NCI-H82 treated with DMSO at 0.1 percent for 48 hours (cell line): ENCODE data around the gene ADRA2B.
A peak's percentile ranks its signal among the peaks of the same experiment; 100 is the strongest.
"Not testable (repeated sequence)": the region's sequence is repeated elsewhere in the genome, so short reads cannot be mapped to it uniquely, and the experiment has no call there.

ENCODE experiments used
- DNase-seq: peaks from one replicate; lab custom pipeline; 2025; ENCODE audit not compliant: unreplicated experiment; lab: John Stamatoyannopoulos, UW

Gene ADRA2B

DNA sequence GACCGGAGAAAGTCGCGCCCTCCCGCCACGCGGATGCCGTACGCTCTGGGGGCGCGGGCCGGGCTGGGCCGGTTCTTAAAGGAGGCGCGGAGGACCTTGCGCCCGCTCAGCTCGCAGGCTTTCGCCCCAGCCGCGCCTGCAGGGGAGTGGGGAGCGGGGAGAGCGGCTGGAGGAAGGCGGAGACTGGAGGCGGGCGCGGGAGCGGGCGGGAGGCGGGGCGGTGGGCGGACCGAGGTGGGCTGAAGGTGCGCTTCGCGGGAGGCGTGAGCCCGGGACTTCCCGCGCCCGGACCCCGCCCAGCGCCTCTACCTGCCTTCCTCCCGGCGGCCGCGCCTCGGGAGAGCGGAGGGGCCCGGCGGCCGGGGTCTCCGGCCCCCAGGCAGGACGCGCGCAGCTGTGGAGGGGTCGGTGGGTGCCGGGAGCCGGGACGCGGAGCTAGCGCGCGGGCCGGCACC, at the start of gene ADRA2B:
Gene ADRA2B (minus strand): TSS at position 148 of the 455 bp plus-strand sequence. CDS start 422 bp downstream, outside the sequence.
- peak; percentile 15 for DNase-seq

GRCh38 chr2:96164459-96165184, 48.3 kb upstream of the ADRA2B start:
- no peak for DNase-seq

GRCh38 chr2:96163768-96164429, 47.5 kb upstream of the ADRA2B start:
- no peak for DNase-seq

DNA sequence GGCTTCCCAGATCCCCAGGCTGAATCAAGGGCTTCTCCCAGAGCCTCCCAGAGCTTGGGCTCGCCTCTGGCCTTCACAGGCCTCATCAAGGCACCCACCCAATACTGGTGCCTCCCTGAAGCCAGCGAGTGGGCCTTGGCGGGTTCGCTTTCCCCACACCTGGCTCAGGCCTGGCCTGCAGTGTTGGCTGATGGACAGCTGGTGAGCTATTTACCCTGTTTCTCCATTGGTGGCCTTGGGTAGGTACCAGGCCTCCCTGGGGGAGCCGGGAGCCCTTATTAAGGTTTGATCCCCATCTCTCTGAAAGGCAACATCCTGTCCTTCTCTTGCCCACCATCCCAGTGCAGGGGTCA, 47.0 kb upstream of the ADRA2B start:
- DNase-seq: no peak

DNA sequence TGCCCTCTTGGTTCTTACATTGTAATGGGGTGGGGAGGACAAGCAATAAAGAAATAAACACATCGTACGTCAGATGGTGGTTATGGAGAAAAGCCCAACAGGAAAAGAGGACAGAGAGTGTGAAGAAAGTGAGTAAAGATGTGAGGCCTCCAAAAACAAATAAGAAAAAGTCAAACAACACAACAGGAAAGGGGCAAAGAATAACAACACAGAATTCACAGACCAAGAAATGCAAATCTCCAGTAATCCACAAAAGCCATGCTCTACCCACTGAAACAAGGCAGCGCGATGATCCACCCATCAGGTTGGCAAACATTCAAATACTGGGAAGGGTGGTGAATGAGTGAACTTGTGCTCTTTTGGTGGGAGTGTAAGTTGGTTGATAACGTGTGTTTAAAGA, 45.5 kb upstream of the ADRA2B start:
- no peak for DNase-seq

GRCh38 chr2:96160366-96160765, 44.0 kb upstream of the ADRA2B start:
- not testable (repeated sequence) for DNase-seq

- no peak for DNase-seq
Measured at GRCh38 chr2:96159084-96159830, 42.9 kb upstream of the ADRA2B start.

DNA sequence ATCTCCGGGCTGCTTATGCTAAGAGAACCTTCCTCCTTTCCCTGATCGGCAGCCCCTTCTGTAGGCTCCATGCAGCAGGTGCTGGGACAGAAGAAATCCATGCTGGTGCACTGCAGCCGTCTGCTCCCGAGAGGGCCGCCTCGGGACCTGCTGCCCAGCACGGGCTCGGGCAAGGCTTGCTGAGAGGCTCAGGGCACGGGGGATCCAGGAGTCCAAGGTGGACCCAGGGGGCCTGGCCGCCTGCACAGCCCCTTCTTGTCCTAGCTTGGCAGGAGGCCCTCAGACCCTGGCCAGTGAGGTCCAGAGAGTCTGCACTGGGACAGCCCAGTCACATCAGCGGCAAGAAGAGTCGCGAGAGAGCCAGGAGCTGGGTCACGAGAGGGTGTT, 42.2 kb upstream of the ADRA2B start:
- DNase-seq: no peak

GRCh38 chr2:96157649-96158553, 41.5 kb upstream of the ADRA2B start:
- no peak for DNase-seq

GRCh38 chr2:96156926-96157648, 40.7 kb upstream of the ADRA2B start:
- no peak for DNase-seq

DNA sequence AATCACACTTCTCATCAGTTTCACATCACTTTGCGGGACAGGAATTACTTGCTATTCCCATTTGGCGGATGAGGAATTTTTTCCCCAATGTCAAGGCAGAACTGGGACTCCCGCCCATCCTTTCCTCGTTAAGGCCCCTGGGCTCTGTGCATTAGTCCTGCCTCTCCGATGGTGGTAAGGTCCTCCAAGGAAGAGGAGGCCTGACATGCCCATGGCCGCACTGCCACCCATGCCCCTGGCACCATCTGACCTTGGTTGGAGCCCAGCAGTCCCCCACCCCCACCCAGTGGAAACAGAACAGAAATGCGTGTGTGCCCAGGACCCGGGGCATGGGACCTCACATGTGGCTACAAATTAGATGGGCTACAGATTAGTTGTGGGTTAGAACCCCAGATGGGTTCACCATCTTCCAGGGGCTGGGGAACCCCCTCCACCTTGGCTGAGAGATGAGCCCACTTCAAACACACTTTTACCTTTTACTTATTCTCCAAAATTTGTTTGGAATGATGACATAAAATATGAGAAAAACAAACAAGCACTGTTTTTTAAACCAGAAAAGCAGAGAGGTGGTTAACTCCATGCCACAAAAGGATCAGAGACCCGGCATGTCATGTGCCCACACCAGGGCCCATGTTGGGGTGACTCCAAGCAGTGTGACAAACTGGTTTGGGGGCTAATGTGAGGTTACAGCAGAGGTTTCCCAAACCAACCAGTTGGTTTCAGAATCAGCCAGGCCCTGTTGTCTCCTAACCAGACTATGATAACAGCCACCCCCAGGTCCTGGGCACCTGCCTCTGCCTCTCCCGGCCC, 39.8 kb upstream of the ADRA2B start:
- no peak for DNase-seq

DNA sequence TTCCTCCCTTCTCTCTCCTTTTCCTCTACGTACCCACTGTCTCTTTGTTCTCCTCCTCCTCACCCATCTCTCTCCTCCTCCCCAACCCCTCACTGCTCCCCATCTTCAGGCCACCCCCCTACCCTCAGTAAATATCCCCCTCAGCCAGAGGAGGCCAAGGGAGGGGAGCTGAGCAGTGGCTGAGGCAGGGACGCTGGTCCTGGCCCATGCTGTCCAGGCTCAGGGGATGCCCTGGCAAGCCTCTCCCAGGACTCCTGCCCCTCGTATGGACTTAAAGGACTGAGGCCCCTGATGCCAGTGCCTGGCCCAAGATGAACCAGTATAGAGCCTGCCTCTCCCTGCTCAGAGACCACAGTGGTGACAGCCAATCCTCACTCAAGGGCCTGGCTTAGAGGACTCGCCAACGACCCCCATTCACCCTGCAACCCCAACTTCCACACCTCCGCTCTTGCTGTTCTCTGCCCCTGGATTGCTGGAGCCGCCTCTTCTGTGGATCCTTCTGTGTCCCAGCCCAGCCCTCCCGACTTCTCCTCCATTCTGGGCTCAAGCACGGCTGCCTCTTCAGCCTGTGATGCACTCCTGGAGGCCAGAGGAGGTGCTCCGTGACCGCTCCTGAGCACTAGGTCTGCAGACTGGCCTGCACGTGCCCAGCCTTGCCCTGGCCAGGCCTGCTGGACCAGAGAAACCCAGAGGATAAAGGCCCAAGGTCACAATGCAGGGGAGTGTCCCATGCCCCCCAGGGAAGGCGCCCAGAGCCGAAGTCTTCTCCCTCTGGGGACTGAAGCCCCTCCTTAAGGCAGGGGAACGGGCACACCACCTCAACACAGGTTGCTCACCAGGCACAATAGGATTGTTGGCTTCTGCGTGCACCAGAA, 38.4 kb upstream of the ADRA2B start:
- DNase-seq: no peak

- no peak for DNase-seq
Measured at GRCh38 chr2:96153991-96154431, 37.6 kb upstream of the ADRA2B start.

GRCh38 chr2:96153291-96153713, 36.9 kb upstream of the ADRA2B start:
- no peak for DNase-seq

- peak; percentile 83 for DNase-seq
Measured at GRCh38 chr2:96152304-96153161, 36.2 kb upstream of the ADRA2B start.

DNA sequence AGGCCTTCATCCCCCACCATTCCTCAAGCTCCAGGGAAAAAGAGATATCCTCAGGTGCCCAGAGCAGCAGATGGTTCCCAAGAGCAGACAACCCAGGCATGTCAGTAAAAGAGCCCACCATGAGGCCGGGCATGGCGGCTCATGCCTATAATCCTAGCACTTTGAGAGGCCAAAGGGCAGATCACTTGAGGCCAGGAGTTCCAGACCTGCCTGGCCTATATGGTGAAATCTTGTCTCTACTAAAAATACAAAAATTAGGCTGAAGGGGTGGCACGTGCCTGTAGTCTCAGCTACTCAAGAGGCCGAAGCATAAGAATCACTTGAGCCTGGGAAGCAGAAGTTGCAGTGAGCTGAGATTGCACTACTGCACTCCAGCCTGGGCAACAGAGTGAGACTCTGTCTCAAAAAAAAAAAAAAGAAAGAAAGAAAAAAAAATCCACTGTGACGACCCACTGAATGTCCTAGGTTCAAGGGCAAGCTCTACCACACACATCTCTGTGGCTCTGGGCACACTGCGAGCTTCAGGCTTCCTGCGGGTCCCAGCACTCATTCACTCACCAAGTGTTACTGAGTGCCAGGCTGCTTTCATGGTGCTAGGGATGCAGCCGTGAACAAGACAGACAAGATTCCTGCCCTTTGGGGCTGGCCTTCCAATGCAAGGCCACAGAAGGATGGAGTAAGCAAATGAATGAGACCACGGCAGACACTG, 35.4 kb upstream of the ADRA2B start:
- no peak for DNase-seq
